Neural cell (in vitro differentiated cells): ENCODE data around the gene POLR1D. TPM values are rescaled to one million over a fixed set of nuclear protein-coding genes. Genes with fewer than 3 reads are reported as not detected.
A peak's percentile ranks its signal among the peaks of the same experiment; 100 is the strongest.

Source experiments
- H2AFZ ChIP-seq: fragments of 200-600, 300-800 bp; sonication (generic), shearing (Covaris generic); 2 replicates; pipeline ENCODE4 v1.6.0; 2014; ENCODE audit warnings: low read depth, mild to moderate bottlenecking, antibody characterized with exemption, low read length, moderate library complexity
- H3F3A ChIP-seq: fragments of 200-600 bp; shearing (Covaris generic); 2 replicates; pipeline ENCODE4 v1.6.1; 2016; ENCODE audit warnings: mild to moderate bottlenecking, moderate library complexity, mixed read lengths, antibody characterized with exemption, low read length; ENCODE audit not compliant: insufficient read depth, poor library complexity, severe bottlenecking
- H3K27ac ChIP-seq: fragments of 200-600, 300-800 bp; sonication (generic), shearing (Covaris generic); 2 replicates; pipeline ENCODE4 v1.5.1; 2014; ENCODE audit warnings: mild to moderate bottlenecking, low read length, moderate library complexity
- H3K27me3 ChIP-seq: fragments of 300-800, 200-600 bp; sonication (generic), shearing (Covaris generic); 2 replicates; pipeline ENCODE4 v1.6.0; 2014; ENCODE audit warnings: mild to moderate bottlenecking, low read depth, low read length, moderate library complexity; ENCODE audit not compliant: insufficient read depth
- H3K36me3 ChIP-seq: fragments of 300-800, 200-600 bp; sonication (generic), shearing (Covaris generic); 2 replicates; pipeline ENCODE4 v1.5.1; 2014; ENCODE audit warnings: mild to moderate bottlenecking, antibody characterized with exemption, low read length, moderate library complexity; ENCODE audit not compliant: insufficient read depth
- H3K4me2 ChIP-seq: fragments of 300-800, 200-600 bp; sonication (generic), shearing (Covaris generic); 2 replicates; pipeline ENCODE4 v1.6.0; 2014; ENCODE audit warnings: mild to moderate bottlenecking, low read length
- H3K4me3 ChIP-seq: fragments of 300-800, 200-600 bp; sonication (generic), shearing (Covaris generic); 2 replicates; pipeline ENCODE4 v1.5.1; 2014; ENCODE audit warnings: mild to moderate bottlenecking, low read length, moderate library complexity
- H3K79me2 ChIP-seq: fragments of 200-600 bp; shearing (Covaris generic); replicated peaks from 2 replicates; pipeline ENCODE4 v1.6.0; 2014; ENCODE audit warnings: mild to moderate bottlenecking, low read length, moderate library complexity; ENCODE audit not compliant: insufficient read depth
- H3K9ac ChIP-seq: fragments of 300-800, 200-600 bp; sonication (generic), shearing (Covaris generic); 2 replicates; pipeline ENCODE4 v1.6.1; 2016; ENCODE audit warnings: mild to moderate bottlenecking, low read length, mixed read lengths
- H3K9me2 ChIP-seq: fragments of 200-600 bp; shearing (Covaris generic); 2 replicates; pipeline ENCODE4 v1.6.1; 2016; ENCODE audit warnings: mild to moderate bottlenecking, low read length, mixed read lengths; ENCODE audit not compliant: insufficient read depth
- H3K9me3 ChIP-seq: fragments of 200-600, 300-800 bp; sonication (generic), shearing (Covaris generic); 2 replicates; pipeline ENCODE4 v1.6.1; 2016; ENCODE audit warnings: mild to moderate bottlenecking, mixed run types, low read length, moderate library complexity, mixed read lengths
- H4K20me1 ChIP-seq: fragments of 200-600 bp; shearing (Covaris generic); 2 replicates; pipeline ENCODE4 v1.6.1; 2016; ENCODE audit warnings: mild to moderate bottlenecking, mixed run types; ENCODE audit not compliant: insufficient read depth
- EP300 ChIP-seq: fragments of 450-650 bp; conservative IDR thresholded peaks from 2 replicates; pipeline ENCODE4 v1.6.1; 2014; ENCODE audit warnings: antibody characterized with exemption, mild to moderate bottlenecking, moderate library complexity; ENCODE audit not compliant: poor library complexity, severe bottlenecking
- EZH2 ChIP-seq: fragments of 200-600, 300-800 bp; shearing (Covaris generic), sonication (generic); IDR thresholded peaks from 2 replicates; pipeline ENCODE4 v1.6.1; 2014; ENCODE audit warnings: antibody characterized with exemption, low read length, borderline replicate concordance, mild to moderate bottlenecking; ENCODE audit not compliant: insufficient read depth, poor library complexity, severe bottlenecking
- MXI1 ChIP-seq: fragments of 450-650 bp; conservative IDR thresholded peaks from 2 replicates; pipeline ENCODE4 v1.6.1; 2014; ENCODE audit warnings: antibody characterized with exemption, mild to moderate bottlenecking; ENCODE audit not compliant: poor library complexity, severe bottlenecking
- POLR2AphosphoS5 ChIP-seq: IDR thresholded peaks from 2 replicates; pipeline ENCODE4 v1.6.1; 2012
- RAD21 ChIP-seq: fragments of 450-650 bp; conservative IDR thresholded peaks from 2 replicates; pipeline ENCODE4 v1.6.1; 2014; ENCODE audit warnings: antibody characterized with exemption, mild to moderate bottlenecking, moderate library complexity
- REST ChIP-seq: IDR thresholded peaks from 2 replicates; pipeline ENCODE4 v1.6.1; 2012; ENCODE audit warnings: borderline replicate concordance
- SMC3 ChIP-seq: fragments of 450-650 bp; conservative IDR thresholded peaks from 2 replicates; pipeline ENCODE4 v1.6.1; 2014; ENCODE audit warnings: antibody characterized with exemption, mild to moderate bottlenecking, moderate library complexity; ENCODE audit not compliant: poor library complexity
- TAF1 ChIP-seq: IDR thresholded peaks from 2 replicates; pipeline ENCODE4 v1.6.1; 2012; ENCODE audit warnings: low read depth
- polyA plus RNA-seq: library from polyadenylated mRNA; depleted of rRNA; stranded (reverse); fragments of >200 nt; gene quantifications from 2 replicates; pipeline ENCODE4 v1.2.3, GENCODE V29; 2014
- TF ChIP-seq, protein P1 (sequence below): fragments of 450-650 bp; IDR thresholded peaks from 2 replicates; pipeline ENCODE4 v1.5.1; 2014; ENCODE audit warnings: antibody characterized with exemption, mild to moderate bottlenecking, moderate library complexity; ENCODE audit not compliant: poor library complexity, severe bottlenecking

POLR1D gene
- polyA plus RNA-seq, 1 donor from 2014 or later = 179 TPM

DNA sequence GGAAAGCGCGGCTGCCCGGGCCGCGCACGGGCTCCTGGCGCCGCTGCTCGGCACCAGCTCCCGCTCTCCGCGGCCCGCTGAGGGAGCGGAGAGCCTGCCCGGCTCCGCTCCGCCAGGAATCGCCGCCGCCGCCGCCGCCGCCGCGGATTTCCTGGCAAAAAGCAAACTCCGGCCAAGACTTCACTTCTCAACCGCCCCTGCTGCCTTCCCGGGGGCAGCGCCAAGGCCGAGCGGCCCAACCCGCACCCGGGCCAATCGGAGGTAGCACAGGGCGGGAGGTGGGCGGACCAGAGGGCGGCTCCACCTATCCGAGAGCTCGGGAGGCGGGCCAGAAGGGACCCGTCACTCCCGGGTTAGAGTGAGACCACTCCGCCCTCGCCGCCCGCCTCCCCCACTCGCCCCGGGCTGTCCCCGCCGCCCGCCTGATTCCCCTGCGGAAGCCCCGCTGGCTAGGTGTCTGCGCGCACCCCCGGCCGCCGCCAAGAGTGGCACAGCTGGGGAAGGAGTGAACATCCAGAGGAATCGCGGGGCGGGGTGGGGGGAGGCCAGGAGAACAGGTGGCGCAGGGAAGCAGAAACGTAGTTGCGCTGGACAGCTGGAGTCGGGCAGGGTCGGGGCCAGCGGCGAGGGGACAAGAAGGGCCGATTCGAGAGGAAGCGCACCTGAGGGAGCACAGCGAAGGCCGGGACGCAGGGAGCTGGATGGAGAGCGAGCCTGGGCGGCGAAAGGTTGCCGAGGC lies 1.1 kb upstream of the POLR1D start, which contains the start of gene LNX2:
Gene LNX2 (minus strand): TSS at position 153 of the 739 bp plus-strand sequence. CDS start 38,826 bp downstream, outside the sequence.
- Histone ChIP-seq H4K20me1 (no peaks in the 10 kb centered on the region), H3K27me3 (no peaks in the 10 kb centered on the region), H3K79me2 (peaks cover 16% of the 10 kb centered on the region), H2AFZ (peak within 1 kb of the TSS; percentile 96), H3K9ac (peak within 1 kb of the TSS; percentile 79), H3K4me2 (peak within 1 kb of the TSS; percentile 94), H3K27ac (peak within 1 kb of the TSS; percentile 75), H3K9me2 (no peaks in the 10 kb centered on the region), H3K36me3 (peaks cover 11% of the 10 kb centered on the region), H3F3A (no peaks in the 10 kb centered on the region), H3K4me3 (peak within 1 kb of the TSS; percentile 93), H3K9me3 (no peaks in the 10 kb centered on the region)
- TF ChIP-seq POLR2AphosphoS5 (peak; percentile 58), TAF1 (peak; percentile 76), RAD21 (no peak)

DNA sequence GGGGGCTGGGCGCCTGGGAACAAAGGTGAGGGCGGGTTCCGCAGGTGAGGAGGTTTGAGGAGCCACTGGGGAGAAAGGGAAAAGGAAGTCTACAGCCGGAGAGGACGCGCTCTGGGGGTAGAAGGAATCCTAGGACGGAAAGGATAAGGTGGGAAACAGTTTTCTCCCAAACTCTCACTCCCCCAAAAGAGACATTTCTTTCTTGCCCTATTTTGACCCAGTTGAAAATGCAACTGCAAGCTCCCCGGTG lies 651 bp upstream of the POLR1D start:
- Histone ChIP-seq H3K4me2 (peak overlapping the region; percentile 16), H3K36me3 (peaks cover 11% of the 10 kb centered on the region), H3K79me2 (peaks cover 16% of the 10 kb centered on the region), H2AFZ (peak overlapping the region; percentile 96), H3K4me3 (peak overlapping the region; percentile 93), H4K20me1 (no peaks in the 10 kb centered on the region), H3F3A (no peaks in the 10 kb centered on the region), H3K27me3 (no peaks in the 10 kb centered on the region), H3K9ac (peak overlapping the region; percentile 79), H3K27ac (peak overlapping the region; percentile 75), H3K9me3 (no peaks in the 10 kb centered on the region), H3K9me2 (no peaks in the 10 kb centered on the region)
- no peak for TF ChIP-seq POLR2AphosphoS5
- no peak for TF ChIP-seq REST
- TF ChIP-seq EP300 = no peak
- TF ChIP-seq, protein P1, sequence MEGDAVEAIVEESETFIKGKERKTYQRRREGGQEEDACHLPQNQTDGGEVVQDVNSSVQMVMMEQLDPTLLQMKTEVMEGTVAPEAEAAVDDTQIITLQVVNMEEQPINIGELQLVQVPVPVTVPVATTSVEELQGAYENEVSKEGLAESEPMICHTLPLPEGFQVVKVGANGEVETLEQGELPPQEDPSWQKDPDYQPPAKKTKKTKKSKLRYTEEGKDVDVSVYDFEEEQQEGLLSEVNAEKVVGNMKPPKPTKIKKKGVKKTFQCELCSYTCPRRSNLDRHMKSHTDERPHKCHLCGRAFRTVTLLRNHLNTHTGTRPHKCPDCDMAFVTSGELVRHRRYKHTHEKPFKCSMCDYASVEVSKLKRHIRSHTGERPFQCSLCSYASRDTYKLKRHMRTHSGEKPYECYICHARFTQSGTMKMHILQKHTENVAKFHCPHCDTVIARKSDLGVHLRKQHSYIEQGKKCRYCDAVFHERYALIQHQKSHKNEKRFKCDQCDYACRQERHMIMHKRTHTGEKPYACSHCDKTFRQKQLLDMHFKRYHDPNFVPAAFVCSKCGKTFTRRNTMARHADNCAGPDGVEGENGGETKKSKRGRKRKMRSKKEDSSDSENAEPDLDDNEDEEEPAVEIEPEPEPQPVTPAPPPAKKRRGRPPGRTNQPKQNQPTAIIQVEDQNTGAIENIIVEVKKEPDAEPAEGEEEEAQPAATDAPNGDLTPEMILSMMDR = no peak
- TF ChIP-seq EZH2 = no peak
- TF ChIP-seq MXI1 = no peak
- TF ChIP-seq SMC3 = no peak
